ENCODE data around the gene MMP24.

The MMP24 gene

DNA sequence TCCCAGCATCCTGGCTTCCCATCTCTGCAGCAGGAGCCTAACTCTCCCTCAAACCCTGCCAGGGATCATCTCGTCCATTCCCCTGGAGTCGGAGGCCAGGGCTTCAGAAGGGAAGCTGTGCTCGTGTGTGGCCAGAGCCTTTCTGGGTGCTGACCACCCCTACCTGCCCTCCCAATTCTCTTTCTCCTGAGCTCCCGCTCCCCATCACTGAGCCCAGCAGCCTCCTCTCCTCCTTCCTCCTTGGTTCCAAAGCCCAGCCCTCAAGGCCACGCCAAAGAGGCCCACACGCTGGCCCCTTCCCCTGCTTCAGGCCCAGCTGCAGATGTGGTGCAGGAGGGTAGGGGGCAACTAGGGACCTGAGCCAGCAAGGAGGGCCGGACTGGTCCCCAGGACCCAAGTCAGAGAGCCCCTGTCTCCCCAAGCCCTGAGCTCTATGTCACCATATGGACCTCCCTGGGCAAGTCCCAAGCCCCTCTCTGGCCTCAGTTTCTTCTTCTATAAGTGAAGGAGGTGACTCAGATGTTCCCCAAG, 64.5 kb downstream of the MMP24 start:
- TF ChIP-seq, protein P1, sequence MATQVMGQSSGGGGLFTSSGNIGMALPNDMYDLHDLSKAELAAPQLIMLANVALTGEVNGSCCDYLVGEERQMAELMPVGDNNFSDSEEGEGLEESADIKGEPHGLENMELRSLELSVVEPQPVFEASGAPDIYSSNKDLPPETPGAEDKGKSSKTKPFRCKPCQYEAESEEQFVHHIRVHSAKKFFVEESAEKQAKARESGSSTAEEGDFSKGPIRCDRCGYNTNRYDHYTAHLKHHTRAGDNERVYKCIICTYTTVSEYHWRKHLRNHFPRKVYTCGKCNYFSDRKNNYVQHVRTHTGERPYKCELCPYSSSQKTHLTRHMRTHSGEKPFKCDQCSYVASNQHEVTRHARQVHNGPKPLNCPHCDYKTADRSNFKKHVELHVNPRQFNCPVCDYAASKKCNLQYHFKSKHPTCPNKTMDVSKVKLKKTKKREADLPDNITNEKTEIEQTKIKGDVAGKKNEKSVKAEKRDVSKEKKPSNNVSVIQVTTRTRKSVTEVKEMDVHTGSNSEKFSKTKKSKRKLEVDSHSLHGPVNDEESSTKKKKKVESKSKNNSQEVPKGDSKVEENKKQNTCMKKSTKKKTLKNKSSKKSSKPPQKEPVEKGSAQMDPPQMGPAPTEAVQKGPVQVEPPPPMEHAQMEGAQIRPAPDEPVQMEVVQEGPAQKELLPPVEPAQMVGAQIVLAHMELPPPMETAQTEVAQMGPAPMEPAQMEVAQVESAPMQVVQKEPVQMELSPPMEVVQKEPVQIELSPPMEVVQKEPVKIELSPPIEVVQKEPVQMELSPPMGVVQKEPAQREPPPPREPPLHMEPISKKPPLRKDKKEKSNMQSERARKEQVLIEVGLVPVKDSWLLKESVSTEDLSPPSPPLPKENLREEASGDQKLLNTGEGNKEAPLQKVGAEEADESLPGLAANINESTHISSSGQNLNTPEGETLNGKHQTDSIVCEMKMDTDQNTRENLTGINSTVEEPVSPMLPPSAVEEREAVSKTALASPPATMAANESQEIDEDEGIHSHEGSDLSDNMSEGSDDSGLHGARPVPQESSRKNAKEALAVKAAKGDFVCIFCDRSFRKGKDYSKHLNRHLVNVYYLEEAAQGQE (IDR thresholded peaks at IDR 0.05; ENCODE audit: insufficient read depth in 1 of 2, low read depth in 2 of 2, low read length in 2 of 2): no peak
- TF ChIP-seq TAF1 (IDR thresholded peaks at IDR 0.05; ENCODE audit: borderline replicate concordance, insufficient read depth, low read length) (no peak), SIN3A (IDR thresholded peaks at IDR 0.05; ENCODE audit: borderline replicate concordance, insufficient read depth, low read length) (no peak), POLR2AphosphoS5 (IDR thresholded peaks at IDR 0.05; ENCODE audit: low read depth, low read length) (no peak), FOXP2 (optimal IDR thresholded peaks at IDR 0.05; ENCODE audit: borderline replicate concordance, extremely low read depth, extremely low read length, insufficient read depth) (no peak)

DNA sequence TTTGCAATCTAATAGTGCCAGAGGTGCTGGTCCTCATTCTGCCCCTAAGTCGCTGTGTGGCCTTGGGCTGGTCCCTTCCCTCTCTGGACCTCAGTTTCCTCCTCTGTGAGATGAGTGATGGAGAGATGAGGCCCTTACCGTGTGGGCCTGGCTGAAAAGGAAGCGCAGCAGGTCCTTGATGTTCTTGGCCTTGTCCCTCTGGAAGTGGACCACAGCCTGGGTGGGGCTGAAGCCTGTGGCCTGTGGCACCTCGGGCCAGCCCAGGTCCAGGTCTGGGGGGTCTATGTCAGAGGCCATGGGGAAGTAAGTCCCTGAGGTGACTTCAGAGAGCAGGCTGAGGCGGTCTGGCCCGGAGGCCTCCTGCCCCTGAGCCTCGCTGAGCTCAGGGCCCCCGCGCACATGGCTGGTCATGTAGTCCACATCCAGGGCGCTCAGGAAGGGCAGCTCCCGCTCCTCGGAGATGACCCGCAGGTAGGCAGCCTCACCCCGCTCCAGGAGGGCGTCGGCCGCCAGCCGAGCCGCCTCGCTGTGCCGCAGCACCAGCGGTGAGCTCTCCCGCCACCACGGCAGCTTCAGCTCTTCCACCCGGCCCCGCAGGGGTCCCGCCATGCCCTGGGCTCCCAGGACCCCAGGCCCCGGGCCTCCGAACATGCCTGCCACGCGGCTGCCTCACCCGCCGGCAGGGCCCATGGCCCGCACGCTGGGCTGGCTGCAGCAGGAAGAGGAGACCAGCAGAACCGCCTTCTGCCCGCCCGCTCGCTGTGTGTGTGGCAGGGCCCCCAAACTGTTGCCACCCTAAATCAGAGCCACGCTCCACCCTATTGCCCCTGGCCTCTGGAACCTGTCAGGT, 65.4 kb downstream of the MMP24 start, which contains the start of gene FAM83C:
TSS of gene FAM83C (minus strand) at position 772 of the 850 bp plus-strand sequence. CDS start at position 651, 121 bp downstream.
- TF ChIP-seq POLR2AphosphoS5 (IDR thresholded peaks at IDR 0.05; ENCODE audit: low read depth, low read length) (no peak), TAF1 (IDR thresholded peaks at IDR 0.05; ENCODE audit: borderline replicate concordance, insufficient read depth, low read length) (no peak), SIN3A (IDR thresholded peaks at IDR 0.05; ENCODE audit: borderline replicate concordance, insufficient read depth, low read length) (no peak), FOXP2 (optimal IDR thresholded peaks at IDR 0.05; ENCODE audit: borderline replicate concordance, extremely low read depth, extremely low read length, insufficient read depth) (no peak)
- TF ChIP-seq, protein P1 (IDR thresholded peaks at IDR 0.05; ENCODE audit: insufficient read depth in 1 of 2, low read depth in 2 of 2, low read length in 2 of 2): no peak

DNA sequence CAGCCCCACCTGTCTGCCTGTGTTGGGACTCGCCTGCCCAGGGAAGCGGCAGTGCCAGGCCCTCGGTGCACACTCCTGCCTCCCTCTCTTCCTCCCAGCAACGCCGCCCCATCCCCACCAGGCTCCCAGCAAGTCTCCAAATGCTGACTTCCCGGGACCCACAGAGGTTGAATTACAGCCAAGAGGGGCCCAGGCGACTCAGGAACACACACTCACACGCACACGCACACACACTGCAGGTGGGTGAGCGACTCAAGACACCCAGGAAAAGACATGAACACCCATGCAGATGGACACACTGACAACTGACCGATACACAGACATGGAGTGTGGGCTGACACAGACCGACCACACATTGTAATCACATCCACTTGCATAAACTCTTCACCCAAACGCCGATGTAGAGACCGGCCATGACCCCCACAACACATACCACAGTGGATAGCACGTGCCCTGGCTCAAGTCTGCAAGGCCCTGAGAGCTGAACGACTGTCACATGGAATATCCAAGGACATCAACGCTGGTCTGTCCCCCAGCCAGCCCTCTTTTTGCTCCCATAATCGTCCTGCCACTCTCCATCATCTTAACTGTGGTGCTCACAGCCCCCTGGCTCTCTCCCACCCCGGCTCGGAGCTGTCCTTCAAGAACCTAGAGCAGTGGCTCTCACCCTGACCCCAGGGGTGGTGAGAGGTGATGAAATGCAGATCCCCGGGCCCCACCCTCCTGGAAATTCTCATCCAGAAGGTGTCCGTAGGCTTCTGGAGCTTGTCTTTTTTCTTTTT, 66.2 kb downstream of the MMP24 start:
- TF ChIP-seq, protein P1 (IDR thresholded peaks at IDR 0.05; ENCODE audit: insufficient read depth in 1 of 2, low read depth in 2 of 2, low read length in 2 of 2): no peak
- TF ChIP-seq TAF1 (IDR thresholded peaks at IDR 0.05; ENCODE audit: borderline replicate concordance, insufficient read depth, low read length): no peak
- TF ChIP-seq SIN3A (IDR thresholded peaks at IDR 0.05; ENCODE audit: borderline replicate concordance, insufficient read depth, low read length): no peak
- TF ChIP-seq FOXP2 (optimal IDR thresholded peaks at IDR 0.05; ENCODE audit: borderline replicate concordance, extremely low read depth, extremely low read length, insufficient read depth): no peak
- no peak for TF ChIP-seq POLR2AphosphoS5 (IDR thresholded peaks at IDR 0.05; ENCODE audit: low read depth, low read length)

GRCh38 chr20:35293303-35294292, 67.1 kb downstream of the MMP24 start:
- TF ChIP-seq, protein P1 (IDR thresholded peaks at IDR 0.05; ENCODE audit: insufficient read depth in 1 of 2, low read depth in 2 of 2, low read length in 2 of 2): no peak
